Coronary artery (tissue), 2 donors: ENCODE data around the gene PPRC1.

ENCODE experiments used
- DNase-seq: peaks from one replicate; pipeline ENCODE4 v3.0.0-alpha.2; 2017; ENCODE audit warnings: low spot score
- H3K27ac ChIP-seq, 2 donors: fragments of 200-600 bp; sonication (generic); one replicate each; pipeline ENCODE4 v1.5.1; 2016 to 2019
- H3K4me3 ChIP-seq: fragments of 200-600 bp; sonication (generic); 2 replicates; pipeline ENCODE4 v1.5.1; 2016; ENCODE audit warnings: mild to moderate bottlenecking, moderate library complexity
- CTCF ChIP-seq: fragments of 200-600 bp; sonication (generic); IDR thresholded peaks from one replicate; pipeline ENCODE4 v1.5.1; 2019; ENCODE audit warnings: antibody characterized with exemption

The PPRC1 gene

GRCh38 chr10:102150970-102151773 is 18.3 kb downstream of the PPRC1 start:
- no peak for DNase-seq
- Histone ChIP-seq H3K27ac (peak overlapping the region; percentile 72 to 92), H3K4me3 (peak overlapping the region; percentile 96)
- no peak for TF ChIP-seq CTCF

GRCh38 chr10:102151774-102152544 is 19.1 kb downstream of the PPRC1 start, which contains the start of gene NOLC1:
Gene NOLC1 (plus strand): TSS chr10:102152389. CDS start chr10:102152411, 22 bp downstream.
- Histone ChIP-seq H3K27ac (peak within 1 kb of the TSS; percentile 72 to 92), H3K4me3 (peak within 1 kb of the TSS; percentile 96)
- no peak for TF ChIP-seq CTCF

GRCh38 chr10:102152545-102152890 is 19.7 kb downstream of the PPRC1 start:
- no peak for TF ChIP-seq CTCF
- H3K27ac ChIP-seq, result peak overlapping the region; percentile 72 to 92
- no peak for DNase-seq
- H3K4me3 ChIP-seq, result peak overlapping the region; percentile 96

More at GRCh38 chr10:102151774-102152544, 19.1 kb downstream of the PPRC1 start, which contains the start of gene NOLC1:
- peak; percentile 99 for DNase-seq

GRCh38 chr10:102153093-102153620 is 20.3 kb downstream of the PPRC1 start:
- DNase-seq, result no peak
- Histone ChIP-seq H3K27ac (peak overlapping the region in 1 of 2 donors; percentile 72), H3K4me3 (peak overlapping the region; percentile 96)
- TF ChIP-seq CTCF, result no peak

- DNase-seq, result no peak
- TF ChIP-seq CTCF, result no peak
Measured at GRCh38 chr10:102154466-102155116, 21.8 kb downstream of the PPRC1 start.

GRCh38 chr10:102157224-102157623 is 24.4 kb downstream of the PPRC1 start:
- no peak overlapping the region for H3K27ac ChIP-seq
- no peak overlapping the region for H3K4me3 ChIP-seq
- TF ChIP-seq CTCF, result no peak
- DNase-seq, result peak; percentile 7

More at GRCh38 chr10:102154466-102155116, 21.8 kb downstream of the PPRC1 start:
- no peak overlapping the region for H3K27ac ChIP-seq
- H3K4me3 ChIP-seq, result no peak overlapping the region
